Endodermal cell (in vitro differentiated cells): ENCODE measurements around the gene LCN15. TPM values are rescaled to one million over a fixed set of nuclear protein-coding genes. Genes with fewer than 3 reads are reported as not detected.

ENCODE experiments used
- DNase-seq: peaks from one replicate; pipeline ENCODE4 v3.0.0-alpha.2; 2017
- H3K27ac ChIP-seq: 2 replicates; pipeline ENCODE4 v1.5.1; 2013; ENCODE audit warnings: mild to moderate bottlenecking, low read depth, low read length, moderate library complexity
- H3K27me3 ChIP-seq: 2 replicates; pipeline ENCODE4 v1.6.1; 2013; ENCODE audit warnings: mild to moderate bottlenecking, low read length, moderate library complexity; ENCODE audit not compliant: insufficient read depth, control insufficient read depth, poor library complexity, severe bottlenecking
- H3K36me3 ChIP-seq: 2 replicates; pipeline ENCODE4 v1.7.0; 2013; ENCODE audit warnings: mild to moderate bottlenecking, low read length, moderate library complexity; ENCODE audit not compliant: control insufficient read depth, insufficient read depth
- H3K4me1 ChIP-seq: one replicate; pipeline ENCODE4 v1.7.0; 2013; ENCODE audit warnings: low read length; ENCODE audit not compliant: control insufficient read depth, insufficient read depth
- H3K4me3 ChIP-seq: 2 replicates; pipeline ENCODE4 v1.5.1; 2013; ENCODE audit warnings: mild to moderate bottlenecking, low read length, moderate library complexity
- H3K9ac ChIP-seq: 2 replicates; pipeline ENCODE4 v1.6.1; 2013; ENCODE audit warnings: mild to moderate bottlenecking, low read length, moderate library complexity; ENCODE audit not compliant: poor library complexity, severe bottlenecking; ENCODE audit errors: extremely low read depth
- H3K9me3 ChIP-seq: 2 replicates; pipeline ENCODE4 v1.6.1; 2013; ENCODE audit warnings: mild to moderate bottlenecking, low read length, moderate library complexity; ENCODE audit not compliant: control insufficient read depth
- H3K27ac Mint-ChIP-seq: 2 replicates; pipeline ENCODE4 v1.8.0; 2020; ENCODE audit warnings: mixed read lengths
- H3K27me3 Mint-ChIP-seq: 2 replicates; pipeline ENCODE4 v1.8.0; 2021; ENCODE audit warnings: mild to moderate bottlenecking, mixed read lengths; ENCODE audit not compliant: insufficient read depth
- H3K36me3 Mint-ChIP-seq: 2 replicates; pipeline ENCODE4 v1.8.0; 2020; ENCODE audit warnings: low read depth, mixed read lengths
- H3K4me1 Mint-ChIP-seq: 2 replicates; pipeline ENCODE4 v1.8.0; 2020; ENCODE audit warnings: mixed read lengths
- H3K4me3 Mint-ChIP-seq: 2 replicates; pipeline ENCODE4 v1.8.0; 2020; ENCODE audit warnings: mild to moderate bottlenecking, moderate library complexity, mixed read lengths
- H3K9me3 Mint-ChIP-seq: 2 replicates; pipeline ENCODE4 v1.8.0; 2020; ENCODE audit warnings: mild to moderate bottlenecking, mixed read lengths
- WGBS, 2 experiments: methylation state at CpG; one replicate each; pipeline versions ENCODE4 v1.1.5 to v1.1.7; 2013; ENCODE audit warnings: missing lambda C conversion rate in 2 of 2, mixed read lengths in 1 of 2; ENCODE audit not compliant: insufficient coverage in 1 of 2, insufficient read length in 1 of 2; 5-methylcytosine and 5-hydroxymethylcytosine counted together
- total RNA-seq, 2 donors: library from RNA; stranded (reverse); fragmentation: NEBNext Ultra II Directional in 1 of 2; extraction: Animal tissue kit (Norgen Biotek cat#: 25700) in 1 of 2; gene quantifications; 2 replicates in 1 of 2; 3 replicates in 1 of 2; pipeline ENCODE4 v1.2.1, GENCODE V29; 2021
- TF ChIP-seq, protein P1 (sequence below): fragments of 200-600 bp; sonication (generic); conservative IDR thresholded peaks from 2 replicates; pipeline ENCODE4 v1.5.0; 2021; ENCODE audit warnings: antibody characterized with exemption, mild to moderate bottlenecking

The LCN15 gene
- total RNA-seq, 2 donors from 2014 or later, result 0.51 to 1.2 TPM

- 91 to 93% methylated on average over 25 of the region's 25 CpGs for WGBS, 2 experiments
- Mint-ChIP-seq H3K27me3 (no peaks in the 10 kb centered on the region), H3K4me3 (no peak overlapping the region), H3K36me3 (peaks cover 1% of the 10 kb centered on the region), H3K4me1 (no peaks in the 10 kb centered on the region), H3K27ac (no peak overlapping the region), H3K9me3 (peaks cover 10% of the 10 kb centered on the region)
- H3K9me3 ChIP-seq, result no peaks in the 10 kb centered on the region
- TF ChIP-seq, protein P1, sequence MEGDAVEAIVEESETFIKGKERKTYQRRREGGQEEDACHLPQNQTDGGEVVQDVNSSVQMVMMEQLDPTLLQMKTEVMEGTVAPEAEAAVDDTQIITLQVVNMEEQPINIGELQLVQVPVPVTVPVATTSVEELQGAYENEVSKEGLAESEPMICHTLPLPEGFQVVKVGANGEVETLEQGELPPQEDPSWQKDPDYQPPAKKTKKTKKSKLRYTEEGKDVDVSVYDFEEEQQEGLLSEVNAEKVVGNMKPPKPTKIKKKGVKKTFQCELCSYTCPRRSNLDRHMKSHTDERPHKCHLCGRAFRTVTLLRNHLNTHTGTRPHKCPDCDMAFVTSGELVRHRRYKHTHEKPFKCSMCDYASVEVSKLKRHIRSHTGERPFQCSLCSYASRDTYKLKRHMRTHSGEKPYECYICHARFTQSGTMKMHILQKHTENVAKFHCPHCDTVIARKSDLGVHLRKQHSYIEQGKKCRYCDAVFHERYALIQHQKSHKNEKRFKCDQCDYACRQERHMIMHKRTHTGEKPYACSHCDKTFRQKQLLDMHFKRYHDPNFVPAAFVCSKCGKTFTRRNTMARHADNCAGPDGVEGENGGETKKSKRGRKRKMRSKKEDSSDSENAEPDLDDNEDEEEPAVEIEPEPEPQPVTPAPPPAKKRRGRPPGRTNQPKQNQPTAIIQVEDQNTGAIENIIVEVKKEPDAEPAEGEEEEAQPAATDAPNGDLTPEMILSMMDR, result no peak
- H3K36me3 ChIP-seq, result no peaks in the 10 kb centered on the region
- DNase-seq, result no peak
- no peak overlapping the region for H3K4me3 ChIP-seq
- no peak overlapping the region for H3K9ac ChIP-seq
- no peaks in the 10 kb centered on the region for H3K4me1 ChIP-seq
- no peaks in the 10 kb centered on the region for H3K27me3 ChIP-seq
- no peak overlapping the region for H3K27ac ChIP-seq
These were observed 3.9 kb downstream of the LCN15 start for GRCh38 chr9:136760424-136760823.

DNA sequence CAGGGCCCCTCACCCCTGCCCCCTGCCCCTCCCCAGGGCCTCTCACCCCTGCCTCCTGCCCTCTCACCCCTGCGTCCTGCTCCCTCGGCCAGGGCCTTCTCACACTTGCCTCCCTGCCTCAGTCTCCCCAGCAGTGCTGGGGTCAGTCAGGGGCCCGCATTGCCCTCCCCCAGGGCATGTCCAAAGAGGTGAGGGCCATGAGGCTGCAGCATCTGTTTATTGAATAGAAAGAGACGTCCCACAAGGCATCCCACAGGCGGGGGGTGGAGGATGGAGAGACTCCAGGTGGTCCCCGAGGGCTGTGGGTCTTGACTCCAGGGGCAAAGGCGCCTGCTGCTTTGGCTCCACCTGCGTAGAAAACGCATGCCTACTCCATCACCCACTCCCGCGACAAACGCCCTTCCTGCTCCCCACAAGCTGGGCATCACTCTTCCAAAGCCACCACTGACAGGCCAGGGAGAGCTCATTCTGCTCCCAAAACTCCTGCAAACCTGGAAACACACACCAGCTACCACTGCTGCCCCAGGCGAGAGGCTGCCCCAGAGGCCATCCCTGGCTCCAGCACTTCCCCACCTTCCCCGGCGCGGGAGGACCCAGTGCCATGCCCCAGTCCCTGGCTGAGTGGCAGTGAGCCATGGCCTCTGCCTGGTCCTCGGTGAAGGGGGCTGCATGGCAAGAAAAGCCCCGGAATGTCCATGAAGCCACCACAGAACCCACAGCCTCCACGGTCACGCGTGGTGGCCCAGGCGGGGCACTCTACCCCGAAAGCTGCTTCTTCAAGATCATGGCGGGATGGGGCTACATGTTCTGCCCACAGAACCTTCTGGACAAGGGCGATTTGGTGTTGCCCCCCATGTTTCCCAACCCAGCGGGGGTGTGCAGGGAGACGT is 4.6 kb downstream of the LCN15 start:
- Mint-ChIP-seq H3K9me3 (peaks cover 12% of the 10 kb centered on the region), H3K4me3 (no peak overlapping the region), H3K27me3 (no peaks in the 10 kb centered on the region), H3K36me3 (peaks cover 2% of the 10 kb centered on the region), H3K27ac (no peak overlapping the region), H3K4me1 (no peaks in the 10 kb centered on the region)
- no peak overlapping the region for H3K27ac ChIP-seq
- TF ChIP-seq, protein P1, result no peak
- H3K4me3 ChIP-seq, result no peak overlapping the region
- WGBS, 2 experiments, result 89 to 90% methylated on average over 12 to 27 of the region's 27 CpGs
- no peaks in the 10 kb centered on the region for H3K4me1 ChIP-seq
- H3K27me3 ChIP-seq, result no peaks in the 10 kb centered on the region
- H3K9me3 ChIP-seq, result no peaks in the 10 kb centered on the region
- DNase-seq, result no peak
- H3K9ac ChIP-seq, result no peak overlapping the region
- no peaks in the 10 kb centered on the region for H3K36me3 ChIP-seq

GRCh38 chr9:136759001-136759400 is 5.3 kb downstream of the LCN15 start:
- no peak for DNase-seq
- Mint-ChIP-seq H3K36me3 (peaks cover 2% of the 10 kb centered on the region), H3K4me1 (no peaks in the 10 kb centered on the region), H3K9me3 (peaks cover 12% of the 10 kb centered on the region), H3K4me3 (no peak overlapping the region), H3K27me3 (no peaks in the 10 kb centered on the region), H3K27ac (no peak overlapping the region)
- H3K27me3 ChIP-seq, result no peaks in the 10 kb centered on the region
- H3K27ac ChIP-seq, result no peak overlapping the region
- no peaks in the 10 kb centered on the region for H3K4me1 ChIP-seq
- H3K36me3 ChIP-seq, result no peaks in the 10 kb centered on the region
- 84 to 85% methylated on average over 8 to 9 of the region's 9 CpGs for WGBS, 2 experiments
- no peaks in the 10 kb centered on the region for H3K9me3 ChIP-seq
- no peak overlapping the region for H3K4me3 ChIP-seq
- no peak overlapping the region for H3K9ac ChIP-seq
- TF ChIP-seq, protein P1, result no peak
